H9 (cell line): ENCODE data around the gene GGA1. TPM values are rescaled to one million over a fixed set of nuclear protein-coding genes. Genes with fewer than 3 reads are reported as not detected.

Experiments used
- DNase-seq: peaks from one replicate; pipeline ENCODE4 v3.0.0-alpha.2; 2017
- H2AFZ ChIP-seq: one replicate; pipeline ENCODE4 v1.6.1; 2013; ENCODE audit warnings: mild to moderate bottlenecking, low read length, control low read depth, moderate library complexity
- H2AK5ac ChIP-seq: 2 replicates; pipeline ENCODE4 v1.6.1; 2013; ENCODE audit warnings: low read length, control low read depth, mixed read lengths; ENCODE audit not compliant: insufficient read length
- H2BK120ac ChIP-seq: one replicate; pipeline ENCODE4 v1.6.1; 2013; ENCODE audit warnings: low read depth, mild to moderate bottlenecking, low read length, control low read depth, inconsistent platforms; ENCODE audit not compliant: poor library complexity, severe bottlenecking
- H2BK12ac ChIP-seq: 2 replicates; pipeline ENCODE4 v1.6.1; 2013; ENCODE audit warnings: low read length, control low read depth, mixed read lengths, low read depth; ENCODE audit not compliant: insufficient read length
- H2BK15ac ChIP-seq: 2 replicates; pipeline ENCODE4 v1.6.1; 2013; ENCODE audit warnings: low read depth, low read length, control low read depth
- H2BK20ac ChIP-seq: one replicate; pipeline ENCODE4 v1.6.1; 2013; ENCODE audit warnings: low read depth, mild to moderate bottlenecking, low read length, control low read depth, inconsistent platforms; ENCODE audit not compliant: poor library complexity, severe bottlenecking
- H2BK5ac ChIP-seq: 2 replicates; pipeline ENCODE4 v1.6.1; 2013; ENCODE audit warnings: low read length, control low read depth, mixed read lengths; ENCODE audit not compliant: insufficient read length
- H3K14ac ChIP-seq: 2 replicates; pipeline ENCODE4 v1.6.1; 2013; ENCODE audit warnings: low read length, control low read depth; ENCODE audit not compliant: insufficient read depth
- H3K18ac ChIP-seq: 2 replicates; pipeline ENCODE4 v1.6.1; 2013; ENCODE audit warnings: low read depth, mild to moderate bottlenecking, mixed read lengths, low read length, control low read depth; ENCODE audit not compliant: insufficient read length
- H3K23ac ChIP-seq: 2 replicates; pipeline ENCODE4 v1.6.1; 2013; ENCODE audit warnings: low read length, control low read depth, mixed read lengths, low read depth; ENCODE audit not compliant: insufficient read length
- H3K23me2 ChIP-seq: 2 replicates; pipeline ENCODE4 v1.6.1; 2013; ENCODE audit warnings: low read depth, mild to moderate bottlenecking, mixed read lengths, low read length, control low read depth; ENCODE audit not compliant: insufficient read length, poor library complexity, severe bottlenecking
- H3K27ac ChIP-seq: 2 replicates; pipeline ENCODE4 v1.5.1; 2013; ENCODE audit warnings: low read length, control low read depth, mixed read lengths, low read depth; ENCODE audit not compliant: insufficient read length
- H3K27me3 ChIP-seq: 2 replicates; pipeline ENCODE4 v1.6.1; 2013; ENCODE audit warnings: low read length, control low read depth, inconsistent platforms; ENCODE audit not compliant: insufficient read depth
- H3K4ac ChIP-seq: 2 replicates; pipeline ENCODE4 v1.6.1; 2013; ENCODE audit warnings: low read depth, mild to moderate bottlenecking, control low read depth, inconsistent platforms, low read length, moderate library complexity
- H3K4me1 ChIP-seq: 2 replicates; pipeline ENCODE4 v1.6.1; 2013; ENCODE audit warnings: low read length, control low read depth, inconsistent platforms; ENCODE audit not compliant: insufficient read depth
- H3K4me2 ChIP-seq: 2 replicates; pipeline ENCODE4 v1.6.1; 2013; ENCODE audit warnings: low read length, control low read depth, mixed read lengths; ENCODE audit not compliant: insufficient read length, insufficient read depth
- H3K56ac ChIP-seq: 2 replicates; pipeline ENCODE4 v1.6.1; 2013; ENCODE audit warnings: low read depth, mild to moderate bottlenecking, mixed read lengths, low read length, control low read depth; ENCODE audit not compliant: insufficient read length
- H3K79me1 ChIP-seq: 2 replicates; pipeline ENCODE4 v1.6.1; 2013; ENCODE audit warnings: low read depth, mild to moderate bottlenecking, moderate library complexity, low read length, control low read depth, inconsistent platforms; ENCODE audit not compliant: insufficient read depth, poor library complexity, severe bottlenecking
- H3K79me2 ChIP-seq: 2 replicates; pipeline ENCODE4 v1.6.1; 2013; ENCODE audit warnings: low read length, control low read depth, inconsistent platforms; ENCODE audit not compliant: insufficient read depth
- H3K9ac ChIP-seq: 2 replicates; pipeline ENCODE4 v1.6.1; 2013; ENCODE audit warnings: low read length, control low read depth, mixed read lengths; ENCODE audit not compliant: insufficient read length; ENCODE audit errors: extremely low read depth
- H3K9me3 ChIP-seq: one replicate; pipeline ENCODE4 v1.6.1; 2013; ENCODE audit warnings: low read depth, low read length, inconsistent platforms; ENCODE audit not compliant: control insufficient read depth
- H3T11ph ChIP-seq: one replicate; pipeline ENCODE4 v1.6.1; 2013; ENCODE audit warnings: mild to moderate bottlenecking, low read length, control low read depth, inconsistent platforms
- H4K20me1 ChIP-seq: one replicate; pipeline ENCODE4 v1.6.1; 2013; ENCODE audit not compliant: control insufficient read depth, insufficient read length, insufficient read depth
- H4K5ac ChIP-seq: 2 replicates; pipeline ENCODE4 v1.6.1; 2013; ENCODE audit warnings: low read depth, mild to moderate bottlenecking, mixed read lengths, low read length, control low read depth; ENCODE audit not compliant: insufficient read length
- H4K8ac ChIP-seq: replicated peaks from 2 replicates; pipeline ENCODE4 v1.6.1; 2013; ENCODE audit warnings: low read length, control low read depth, mixed read lengths, low read depth; ENCODE audit not compliant: insufficient read length
- H4K91ac ChIP-seq: 2 replicates; pipeline ENCODE4 v1.6.1; 2013; ENCODE audit warnings: low read depth, mild to moderate bottlenecking, moderate library complexity, mixed read lengths, low read length, control low read depth; ENCODE audit not compliant: insufficient read length
- H3K27ac Mint-ChIP-seq, 3 experiments: 2 replicates in 2 of 3; 3 replicates in 1 of 3; pipeline ENCODE4 v1.8.0; 2020 to 2021; ENCODE audit warnings: mixed read lengths in 3 of 3, mild to moderate bottlenecking in 1 of 3, moderate library complexity in 1 of 3
- H3K27me3 Mint-ChIP-seq: 2 replicates; pipeline ENCODE4 v1.8.0; 2021; ENCODE audit warnings: low read depth, mild to moderate bottlenecking, moderate library complexity, mixed read lengths
- H3K36me3 Mint-ChIP-seq, 3 experiments: 2 replicates in 2 of 3; 3 replicates in 1 of 3; pipeline ENCODE4 v1.8.0; 2020 to 2021; ENCODE audit warnings: low read depth in 3 of 3, mixed read lengths in 3 of 3; ENCODE audit not compliant: insufficient read depth in 1 of 3
- H3K4me1 Mint-ChIP-seq, 2 experiments: 2 replicates each; pipeline ENCODE4 v1.8.0; 2020; ENCODE audit warnings: mixed read lengths in 2 of 2
- H3K4me3 Mint-ChIP-seq, 2 experiments: 2 replicates in 1 of 2; 3 replicates in 1 of 2; pipeline ENCODE4 v1.8.0; 2020 to 2021; ENCODE audit warnings: mild to moderate bottlenecking in 2 of 2, mixed read lengths in 2 of 2, moderate library complexity in 1 of 2
- H3K9me3 Mint-ChIP-seq, 2 experiments: 2 replicates in 1 of 2; 3 replicates in 1 of 2; pipeline ENCODE4 v1.8.0; 2020; ENCODE audit warnings: mild to moderate bottlenecking in 2 of 2, mixed read lengths in 2 of 2, moderate library complexity in 1 of 2
- CTCF ChIP-seq: fragments of 200-600 bp; sonication (generic); conservative IDR thresholded peaks from 3 replicates; pipeline ENCODE4 v1.8.0; 2021; ENCODE audit warnings: antibody characterized with exemption, mild to moderate bottlenecking
- WGBS: extraction: QIAGEN DNeasy Blood & Tissue Kit; methylation state at CpG from one replicate; pipeline ENCODE4 v1.1.7; 2013; ENCODE audit warnings: missing lambda C conversion rate, low lambda C conversion rate, mixed read lengths; ENCODE audit not compliant: insufficient read length; ENCODE audit errors: extremely low coverage; 5-methylcytosine and 5-hydroxymethylcytosine counted together
- total RNA-seq: library from RNA; stranded (reverse); gene quantifications from 2 replicates; pipeline ENCODE4 v1.2.1, GENCODE V29; 2021

GGA1 gene
- total RNA-seq, 1 experiment from 2014 or later = 61.7 TPM

DNA sequence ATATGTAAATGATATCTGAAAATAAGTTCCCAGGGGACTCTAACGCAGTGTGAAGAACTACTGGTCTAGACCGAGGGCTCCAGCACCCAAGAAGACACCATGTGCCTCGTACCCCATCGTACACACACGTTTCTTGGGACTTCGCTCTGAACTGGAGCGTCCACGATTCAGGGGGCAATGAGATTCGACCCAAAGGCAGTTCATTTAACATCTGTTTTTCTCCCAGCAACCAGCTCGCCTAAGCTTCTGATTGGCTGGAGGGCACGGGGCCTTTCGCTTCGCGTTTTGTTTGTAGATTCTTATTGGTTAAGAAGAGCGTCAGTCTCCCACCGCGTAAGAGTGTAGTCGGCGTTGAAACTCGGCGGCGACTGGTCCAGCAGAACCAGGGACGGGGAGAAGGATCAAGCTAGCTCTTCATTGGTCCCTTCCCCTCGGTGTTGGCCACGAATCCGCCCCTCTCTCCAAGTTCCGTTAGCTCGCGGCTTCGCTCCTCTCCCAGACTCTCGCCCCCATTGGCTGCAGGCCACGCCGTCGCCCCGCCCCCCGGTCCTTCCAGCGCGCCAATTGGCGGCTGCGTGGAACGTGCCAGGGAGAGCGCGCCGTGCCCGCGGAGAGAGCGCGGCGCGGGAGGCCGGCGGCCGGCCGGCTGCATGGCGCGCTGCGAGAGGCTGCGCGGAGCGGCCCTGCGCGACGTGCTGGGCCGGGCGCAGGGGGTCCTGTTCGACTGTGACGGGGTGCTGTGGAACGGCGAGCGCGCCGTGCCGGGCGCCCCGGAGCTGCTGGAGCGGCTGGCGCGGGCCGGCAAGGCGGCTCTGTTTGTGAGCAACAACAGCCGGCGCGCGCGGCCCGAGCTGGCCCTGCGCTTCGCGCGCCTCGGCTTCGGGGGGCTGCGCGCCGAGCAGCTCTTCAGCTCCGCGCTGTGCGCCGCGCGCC is 49.8 kb downstream of the GGA1 start, which contains the start of gene PDXP:
TSS of gene PDXP (plus strand) at position 591 of the 933 bp plus-strand sequence. CDS start at position 651, 60 bp downstream.
- peak within 1 kb of the TSS; percentile 88 to 91 for H3K4me3 Mint-ChIP-seq
- H3K23ac ChIP-seq = no peak within 1 kb of the TSS
- peak within 1 kb of the TSS; percentile 2 for H3K27ac ChIP-seq
- H3K79me2 ChIP-seq = peaks cover 22% of the 10 kb centered on the region; the same call in 1 of the 2 replicates
- H3K36me3 Mint-ChIP-seq = peaks cover 0 to 20% (median 18%) of the 10 kb centered on the region in 3 experiments; a peak in 6 of 7 replicates
- no peak within 1 kb of the TSS for H2BK20ac ChIP-seq
- H2BK5ac ChIP-seq = no peak within 1 kb of the TSS
- H4K8ac ChIP-seq = no peak within 1 kb of the TSS
- H2BK120ac ChIP-seq = no peak within 1 kb of the TSS
- peak within 1 kb of the TSS; percentile 89 for H2AFZ ChIP-seq
- H3K56ac ChIP-seq = no peak within 1 kb of the TSS
- H3K9ac ChIP-seq = peak within 1 kb of the TSS; percentile 53
- no peak within 1 kb of the TSS for H3T11ph ChIP-seq
- no peak within 1 kb of the TSS for H3K18ac ChIP-seq
- no peaks in the 10 kb centered on the region for H3K27me3 ChIP-seq
- H3K23me2 ChIP-seq = peaks cover 7% of the 10 kb centered on the region
- peak within 1 kb of the TSS; percentile 95 for H3K4me2 ChIP-seq
- H4K91ac ChIP-seq = no peak within 1 kb of the TSS
- no peak within 1 kb of the TSS for H2AK5ac ChIP-seq
- H3K14ac ChIP-seq = peak within 1 kb of the TSS; percentile 79
- no peak within 1 kb of the TSS for H4K5ac ChIP-seq
- DNase-seq = peak; percentile 99
- H3K4ac ChIP-seq = no peak within 1 kb of the TSS
- H3K27me3 Mint-ChIP-seq = no peaks in the 10 kb centered on the region
- peak within 1 kb of the TSS in 2 of 3 experiments; percentile 70 to 97; a peak in 5 of 7 replicates for H3K27ac Mint-ChIP-seq
- peaks cover 2% of the 10 kb centered on the region; the same call in 1 of the 2 replicates for H3K4me1 ChIP-seq
- no peaks in the 10 kb centered on the region; a peak in 1 of 5 replicates for H3K9me3 Mint-ChIP-seq
- TF ChIP-seq CTCF = no peak
- no peaks in the 10 kb centered on the region for H4K20me1 ChIP-seq
- no peak within 1 kb of the TSS for H2BK15ac ChIP-seq
- WGBS = no CpG with 5 or more reads among the region's 101 CpGs
- peaks cover 8% of the 10 kb centered on the region for H3K79me1 ChIP-seq
- H3K4me1 Mint-ChIP-seq = peaks cover 22 to 23% of the 10 kb centered on the region in 2 experiments
- H3K9me3 ChIP-seq = no peaks in the 10 kb centered on the region
- no peak within 1 kb of the TSS for H2BK12ac ChIP-seq
